CD4-positive, alpha-beta memory T cell (primary cell): ENCODE measurements around the gene ALG1. TPM values are rescaled to one million over a fixed set of nuclear protein-coding genes. Genes with fewer than 3 reads are reported as not detected.
A peak's percentile ranks its signal among the peaks of the same experiment; 100 is the strongest.
"Not testable (repeated sequence)": the region's sequence is repeated elsewhere in the genome, so short reads cannot be mapped to it uniquely, and the experiment has no call there.

Experiments
- CTCF ChIA-PET: fragments of 350-600 bp; sonication (Branson Sonifier 250); formaldehyde crosslinking; loops from one replicate; lab custom pipeline; 2021; ENCODE audit warnings: inconsistent platforms; ENCODE audit not compliant: partially characterized antibody; lab: Charles Lee
- POLR2A ChIA-PET: fragments of 350-600 bp; sonication (Branson Sonifier 250); formaldehyde crosslinking; loops from one replicate; lab custom pipeline; 2021; ENCODE audit not compliant: partially characterized antibody; lab: Charles Lee
- DNase-seq, 5 donors: peaks; one replicate each; pipeline versions ENCODE4 v3.0.0 to v3.0.0-alpha.2; 2020 to 2022; ENCODE audit warnings: mixed read lengths in 1 of 5
- H3K27ac ChIP-seq: one replicate; pipeline ENCODE4 v1.7.0; 2013; ENCODE audit warnings: low read depth, low read length
- H3K27me3 ChIP-seq: 2 replicates; pipeline ENCODE4 v1.7.0; 2013; ENCODE audit warnings: mild to moderate bottlenecking, low read length, moderate library complexity; ENCODE audit not compliant: insufficient read depth
- H3K36me3 ChIP-seq: 2 replicates; pipeline ENCODE4 v1.7.0; 2013; ENCODE audit warnings: mild to moderate bottlenecking, low read length, moderate library complexity; ENCODE audit not compliant: insufficient read depth
- H3K4me1 ChIP-seq: 2 replicates; pipeline ENCODE4 v1.7.0; 2013; ENCODE audit warnings: mild to moderate bottlenecking, low read length, moderate library complexity; ENCODE audit not compliant: insufficient read depth
- H3K4me3 ChIP-seq, 2 donors: one replicate each; pipeline ENCODE4 v1.7.0; 2013; ENCODE audit warnings: low read length in 2 of 2, mild to moderate bottlenecking in 1 of 2
- H3K9me3 ChIP-seq, 2 donors: one replicate each; pipeline ENCODE4 v1.7.0; 2013; ENCODE audit warnings: low read length in 2 of 2, control low read depth in 1 of 2; ENCODE audit not compliant: control insufficient read depth in 1 of 2
- H3K27ac Mint-ChIP-seq, 7 donors: one replicate each; pipeline ENCODE4 v1.8.0; 2020 to 2021; ENCODE audit warnings: mixed read lengths in 7 of 7, mild to moderate bottlenecking in 6 of 7, inconsistent platforms in 3 of 7, moderate library complexity in 3 of 7
- H3K27me3 Mint-ChIP-seq, 2 donors: one replicate each; pipeline ENCODE4 v1.8.0; 2020 to 2021; ENCODE audit warnings: mixed read lengths in 2 of 2
- H3K36me3 Mint-ChIP-seq, 2 donors: one replicate each; pipeline ENCODE4 v1.8.0; 2020 to 2021; ENCODE audit warnings: mixed read lengths in 2 of 2, inconsistent platforms in 1 of 2, mild to moderate bottlenecking in 1 of 2
- H3K4me1 Mint-ChIP-seq, 4 donors: one replicate each; pipeline ENCODE4 v1.8.0; 2020 to 2021; ENCODE audit warnings: mixed read lengths in 4 of 4, mild to moderate bottlenecking in 1 of 4
- H3K4me3 Mint-ChIP-seq, 8 donors: one replicate each; pipeline ENCODE4 v1.8.0; 2020 to 2021; ENCODE audit warnings: mixed read lengths in 8 of 8, mild to moderate bottlenecking in 7 of 8, moderate library complexity in 6 of 8, inconsistent platforms in 3 of 8
- H3K9me3 Mint-ChIP-seq, 8 donors: one replicate each; pipeline ENCODE4 v1.8.0; 2020 to 2021; ENCODE audit warnings: mixed read lengths in 8 of 8, mild to moderate bottlenecking in 5 of 8, inconsistent platforms in 3 of 8, moderate library complexity in 1 of 8
- intact Hi-C: fragments of 100-400 bp; cut with micrococcal nuclease; formaldehyde crosslinking; loops from one replicate; pipeline ENCODE4 v1.15.1; 2023
- polyA plus RNA-seq, 2 donors: library from polyadenylated mRNA; unstranded; fragments of 300-500 nt; fragmentation: Illumina TruSeq; gene quantifications; one replicate each; pipeline ENCODE4 v1.2.3, GENCODE V29; 2021
- total RNA-seq, 2 experiments: library from RNA; stranded (reverse); gene quantifications; one replicate each; pipeline ENCODE4 v1.2.3, GENCODE V29; 2021

Gene ALG1
- total and polyA plus RNA-seq, 4 experiments from 2014 or later: 23.5 to 34.0 (median 27.7) TPM

- no peaks in the 10 kb centered on the region for H3K27me3 ChIP-seq
- ChIA-PET POLR2A (no interaction called here), CTCF (no interaction called here)
- no peaks in the 10 kb centered on the region for H3K9me3 ChIP-seq
- no peaks in the 10 kb centered on the region for H3K9me3 Mint-ChIP-seq
- peaks cover 0 to 9% of the 10 kb centered on the region in 2 donors for H3K36me3 Mint-ChIP-seq
- H3K4me1 Mint-ChIP-seq: peaks cover 12 to 32% (median 15%) of the 10 kb centered on the region in 4 donors
- no peak overlapping the region for H3K27ac ChIP-seq
- H3K27me3 Mint-ChIP-seq: no peaks in the 10 kb centered on the region
- no peak for DNase-seq
- H3K27ac Mint-ChIP-seq: peak overlapping the region in 2 of 7 donors; percentile 29 to 32
- peak overlapping the region in 4 of 8 donors; percentile 20 to 38 (median 28) for H3K4me3 Mint-ChIP-seq
- peaks cover 16% of the 10 kb centered on the region for H3K4me1 ChIP-seq
- no peak overlapping the region for H3K4me3 ChIP-seq
- no peaks in the 10 kb centered on the region for H3K36me3 ChIP-seq
- intact Hi-C loops: no loop called here
These were observed 35.8 kb upstream of the ALG1 start for GRCh38 chr16:5035909-5036227.

- ChIA-PET CTCF (no interaction called here), POLR2A (no interaction called here)
- Histone ChIP-seq H3K9me3 (no peaks in the 10 kb centered on the region), H3K4me1 (peaks cover 16% of the 10 kb centered on the region), H3K4me3 (no peak overlapping the region), H3K36me3 (no peaks in the 10 kb centered on the region), H3K27me3 (no peaks in the 10 kb centered on the region), H3K27ac (no peak overlapping the region)
- no peaks in the 10 kb centered on the region for H3K27me3 Mint-ChIP-seq
- H3K27ac Mint-ChIP-seq: peak overlapping the region in 3 of 7 donors; percentile 22 to 66 (median 32)
- no peak for DNase-seq
- H3K9me3 Mint-ChIP-seq: no peaks in the 10 kb centered on the region
- intact Hi-C loops: no loop called here
- H3K4me1 Mint-ChIP-seq: peaks cover 12 to 31% (median 15%) of the 10 kb centered on the region in 4 donors
- peaks cover 0 to 7% of the 10 kb centered on the region in 2 donors for H3K36me3 Mint-ChIP-seq
- H3K4me3 Mint-ChIP-seq: no peak overlapping the region
These were observed 35.2 kb upstream of the ALG1 start for GRCh38 chr16:5036228-5037156.

GRCh38 chr16:5040451-5040850 lies 31.2 kb upstream of the ALG1 start:
- no peak overlapping the region for H3K27ac ChIP-seq
- no peak overlapping the region for H3K4me3 Mint-ChIP-seq
- no peak overlapping the region for H3K4me3 ChIP-seq
- no peak overlapping the region for H3K27ac Mint-ChIP-seq
- ChIA-PET CTCF (no interaction called here), POLR2A (no interaction called here)
- peaks cover 0 to 4% (median 0%) of the 10 kb centered on the region in 4 donors for H3K4me1 Mint-ChIP-seq
- intact Hi-C loops: no loop called here
- no peaks in the 10 kb centered on the region for H3K4me1 ChIP-seq
- peaks cover 0 to 3% of the 10 kb centered on the region in 2 donors for H3K36me3 Mint-ChIP-seq
- no peaks in the 10 kb centered on the region for H3K9me3 Mint-ChIP-seq
- no peak for DNase-seq
- no peaks in the 10 kb centered on the region for H3K27me3 ChIP-seq
- H3K27me3 Mint-ChIP-seq: peaks cover 0 to 4% of the 10 kb centered on the region in 2 donors
- H3K36me3 ChIP-seq: no peaks in the 10 kb centered on the region
- H3K9me3 ChIP-seq: no peaks in the 10 kb centered on the region

GRCh38 chr16:5041600-5042133 lies 30.0 kb upstream of the ALG1 start:
- no peak overlapping the region for H3K4me3 Mint-ChIP-seq
- peaks cover 0 to 4% of the 10 kb centered on the region in 2 donors for H3K27me3 Mint-ChIP-seq
- H3K27ac Mint-ChIP-seq: no peak overlapping the region
- H3K27ac ChIP-seq: no peak overlapping the region
- peaks cover 0 to 4% of the 10 kb centered on the region in 2 donors for H3K36me3 Mint-ChIP-seq
- ChIA-PET CTCF (no interaction called here), POLR2A (no interaction called here)
- intact Hi-C loops: no loop called here
- H3K36me3 ChIP-seq: no peaks in the 10 kb centered on the region
- H3K27me3 ChIP-seq: no peaks in the 10 kb centered on the region
- H3K4me1 ChIP-seq: no peaks in the 10 kb centered on the region
- no peak overlapping the region for H3K4me3 ChIP-seq
- H3K4me1 Mint-ChIP-seq: no peaks in the 10 kb centered on the region
- DNase-seq: no peak
- no peaks in the 10 kb centered on the region for H3K9me3 ChIP-seq
- H3K9me3 Mint-ChIP-seq: no peaks in the 10 kb centered on the region

GRCh38 chr16:5042574-5043171 lies 29.0 kb upstream of the ALG1 start:
- intact Hi-C loops: no loop called here
- H3K27ac Mint-ChIP-seq: no peak overlapping the region
- CTCF ChIA-PET: no interaction called here

GRCh38 chr16:5044011-5044540 lies 27.6 kb upstream of the ALG1 start:
- intact Hi-C loops: no loop called here
- ChIA-PET CTCF (interaction anchor here (0.7 kb wide), 1 partner anchor 14 kb away, joined by 4 read pairs; no protein-coding TSS in a partner anchor), POLR2A (no interaction called here)
- H3K36me3 Mint-ChIP-seq: peaks cover 0 to 4% of the 10 kb centered on the region in 2 donors
- Histone ChIP-seq H3K27me3 (no peaks in the 10 kb centered on the region), H3K4me3 (no peak overlapping the region), H3K36me3 (no peaks in the 10 kb centered on the region), H3K4me1 (no peaks in the 10 kb centered on the region), H3K27ac (no peak overlapping the region), H3K9me3 (no peaks in the 10 kb centered on the region)
- H3K4me1 Mint-ChIP-seq: no peaks in the 10 kb centered on the region
- H3K9me3 Mint-ChIP-seq: no peaks in the 10 kb centered on the region
- H3K27ac Mint-ChIP-seq: no peak overlapping the region
- DNase-seq: no peak
- no peak overlapping the region for H3K4me3 Mint-ChIP-seq
- H3K27me3 Mint-ChIP-seq: peaks cover 0 to 5% of the 10 kb centered on the region in 2 donors

More at GRCh38 chr16:5042574-5043171, 29.0 kb upstream of the ALG1 start:
- no peaks in the 10 kb centered on the region for H3K4me1 ChIP-seq
- DNase-seq: no peak
- no peaks in the 10 kb centered on the region for H3K9me3 ChIP-seq
- H3K27me3 ChIP-seq: no peaks in the 10 kb centered on the region
- H3K4me3 ChIP-seq: no peak overlapping the region
- no peak overlapping the region for H3K4me3 Mint-ChIP-seq
- POLR2A ChIA-PET: no interaction called here
- no peaks in the 10 kb centered on the region for H3K36me3 ChIP-seq
- H3K4me1 Mint-ChIP-seq: no peaks in the 10 kb centered on the region
- H3K27me3 Mint-ChIP-seq: peaks cover 0 to 4% of the 10 kb centered on the region in 2 donors
- no peak overlapping the region for H3K27ac ChIP-seq
- peaks cover 0 to 4% of the 10 kb centered on the region in 2 donors for H3K36me3 Mint-ChIP-seq
- H3K9me3 Mint-ChIP-seq: no peaks in the 10 kb centered on the region

GRCh38 chr16:5044581-5044980 lies 27.1 kb upstream of the ALG1 start:
- DNase-seq, H3K36me3 Mint-ChIP-seq, H3K4me1 Mint-ChIP-seq, H3K36me3 ChIP-seq, H3K4me3 ChIP-seq, H3K27ac ChIP-seq, H3K9me3 Mint-ChIP-seq, intact Hi-C loops, H3K27me3 Mint-ChIP-seq, H3K4me1 ChIP-seq, H3K27ac Mint-ChIP-seq, H3K4me3 Mint-ChIP-seq, H3K9me3 ChIP-seq, H3K27me3 ChIP-seq, POLR2A ChIA-PET: not testable (repeated sequence)
- CTCF ChIA-PET: interaction anchor here (0.7 kb wide), 1 partner anchor 14 kb away, joined by 4 read pairs; no protein-coding TSS in a partner anchor
